ENCODE data around the gene FGF2.

The FGF2 gene

DNA sequence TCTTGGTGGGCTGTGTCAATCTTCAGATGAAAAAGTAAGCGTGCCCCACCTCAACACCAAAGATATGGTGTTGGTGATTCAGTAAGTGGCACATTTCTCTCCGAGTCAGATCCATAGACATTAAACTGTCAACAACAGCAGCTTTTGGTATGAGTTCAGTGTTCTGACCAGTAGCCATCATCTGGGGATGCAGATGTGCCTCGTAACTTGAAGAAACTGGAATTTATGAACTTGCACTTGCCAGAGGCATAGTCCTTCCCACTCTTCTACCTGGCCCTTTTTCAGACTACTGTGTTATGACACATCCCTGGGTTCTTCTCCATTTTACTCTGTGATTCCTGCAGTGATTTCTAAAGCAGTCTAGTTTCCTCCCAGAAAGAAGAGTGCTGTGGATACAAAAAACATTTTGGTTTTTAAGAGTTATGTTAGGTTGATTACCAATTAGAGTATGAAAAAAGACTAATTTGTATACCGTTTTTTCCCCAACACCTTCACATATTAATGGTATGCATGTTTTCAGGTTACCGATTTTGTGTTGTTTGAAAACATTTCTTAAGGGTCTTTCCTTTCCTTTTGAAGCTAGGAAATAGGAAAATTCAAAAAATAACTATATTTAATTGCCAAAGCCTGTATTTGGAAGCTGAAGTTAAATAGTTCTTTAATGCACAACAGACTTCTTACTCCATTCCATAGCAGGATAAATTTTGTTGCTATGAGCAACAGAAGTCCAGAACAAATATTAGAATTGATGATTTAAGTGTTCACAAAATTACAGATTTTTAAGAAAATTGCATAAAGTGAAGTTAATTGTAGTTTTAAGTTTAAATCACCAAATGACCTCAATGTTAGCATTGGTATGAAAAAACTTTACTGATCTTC, 56.5 kb downstream of the FGF2 start:
- Mint-ChIP-seq H3K27ac (no peak overlapping the region), H3K36me3 (no peaks in the 10 kb centered on the region), H3K4me3 (no peak overlapping the region), H3K4me1 (no peaks in the 10 kb centered on the region), H3K9me3 (peaks cover 6% of the 10 kb centered on the region)
- DNase-seq (ENCODE audit: low spot score in 2 of 2) (no peak), ATAC-seq (no peak)

DNA sequence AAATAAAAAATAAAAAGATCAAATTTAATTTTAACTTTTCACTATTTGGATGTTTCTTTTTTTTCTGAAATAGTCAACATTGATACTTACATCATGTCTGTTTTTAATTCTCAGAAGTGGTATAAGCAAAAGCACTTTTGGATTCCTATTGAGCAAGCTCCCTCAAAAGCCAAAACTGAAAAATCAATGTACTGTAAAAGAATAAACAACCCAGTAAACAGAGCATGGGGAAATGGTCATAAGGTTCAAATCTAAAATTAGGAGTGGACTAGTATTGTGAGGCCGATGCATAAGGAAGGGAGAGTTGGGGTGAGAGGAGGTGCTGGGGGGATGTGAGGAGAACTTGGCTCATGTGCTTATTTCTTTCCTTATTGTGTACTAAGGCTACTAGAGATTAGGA, 57.9 kb downstream of the FGF2 start:
- ATAC-seq (no peak), DNase-seq (ENCODE audit: low spot score in 2 of 2) (no peak)
- Mint-ChIP-seq H3K4me1 (no peaks in the 10 kb centered on the region), H3K36me3 (no peaks in the 10 kb centered on the region), H3K9me3 (peaks cover 6% of the 10 kb centered on the region), H3K4me3 (no peak overlapping the region), H3K27ac (no peak overlapping the region)

DNA sequence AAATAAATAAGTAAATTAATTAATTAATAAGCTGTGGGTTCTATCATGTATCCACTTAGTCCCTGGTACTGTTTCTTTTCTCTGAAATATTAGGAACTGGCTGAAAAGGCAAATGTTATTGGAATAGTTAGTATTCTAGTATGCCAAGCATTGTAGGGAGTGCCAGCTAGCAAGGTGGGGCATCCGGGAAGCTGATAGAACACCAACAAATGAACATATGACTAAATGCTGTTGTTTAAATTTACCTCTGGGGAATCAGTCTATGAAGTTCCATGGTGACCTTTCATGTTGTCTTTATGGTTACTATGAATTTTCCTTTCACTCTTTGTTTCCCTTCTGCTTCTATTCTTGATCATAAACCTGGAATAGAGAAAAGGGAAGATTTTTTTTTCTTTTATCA, 63.1 kb downstream of the FGF2 start:
- Mint-ChIP-seq H3K4me3 (no peak overlapping the region), H3K27ac (no peak overlapping the region), H3K4me1 (no peaks in the 10 kb centered on the region), H3K9me3 (no peaks in the 10 kb centered on the region), H3K36me3 (no peaks in the 10 kb centered on the region)
- ATAC-seq = no peak
- no peak for DNase-seq (ENCODE audit: low spot score in 2 of 2)

DNA sequence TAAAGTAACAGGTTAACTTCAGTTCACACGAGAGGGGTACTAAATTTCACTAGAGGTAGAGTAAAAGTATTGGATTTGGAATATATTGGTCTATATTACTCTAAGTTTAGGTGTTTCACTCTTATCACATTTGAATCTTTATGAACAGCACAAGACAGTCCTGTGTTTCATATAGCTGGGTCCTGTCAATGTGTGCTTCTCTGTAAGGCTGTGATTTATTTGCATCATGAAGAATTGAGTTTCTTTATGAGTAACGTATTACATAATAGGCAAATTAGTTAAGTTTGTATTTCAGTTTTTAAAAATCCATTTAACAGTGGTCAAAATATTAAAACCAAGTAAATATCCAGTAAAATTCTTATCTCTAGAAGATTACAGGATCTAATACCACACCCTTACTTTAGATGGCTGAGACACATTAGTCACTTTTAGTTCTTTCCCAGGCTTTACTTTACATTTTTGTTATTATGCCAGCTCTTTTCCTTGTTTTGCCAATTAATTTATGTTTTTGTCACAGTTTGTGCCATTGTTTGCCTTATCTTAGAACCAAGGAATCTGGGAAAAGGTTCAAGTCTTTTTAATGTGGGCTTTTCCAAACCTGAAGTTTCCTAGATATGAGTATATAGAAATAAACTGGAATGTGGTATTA, 63.6 kb downstream of the FGF2 start:
- H3K36me3 Mint-ChIP-seq = no peaks in the 10 kb centered on the region
- no peak overlapping the region for H3K4me3 Mint-ChIP-seq
- no peaks in the 10 kb centered on the region for H3K4me1 Mint-ChIP-seq
- ATAC-seq = no peak
- no peak for DNase-seq (ENCODE audit: low spot score in 2 of 2)
- H3K27ac Mint-ChIP-seq = no peak overlapping the region
- H3K9me3 Mint-ChIP-seq = no peaks in the 10 kb centered on the region

DNA sequence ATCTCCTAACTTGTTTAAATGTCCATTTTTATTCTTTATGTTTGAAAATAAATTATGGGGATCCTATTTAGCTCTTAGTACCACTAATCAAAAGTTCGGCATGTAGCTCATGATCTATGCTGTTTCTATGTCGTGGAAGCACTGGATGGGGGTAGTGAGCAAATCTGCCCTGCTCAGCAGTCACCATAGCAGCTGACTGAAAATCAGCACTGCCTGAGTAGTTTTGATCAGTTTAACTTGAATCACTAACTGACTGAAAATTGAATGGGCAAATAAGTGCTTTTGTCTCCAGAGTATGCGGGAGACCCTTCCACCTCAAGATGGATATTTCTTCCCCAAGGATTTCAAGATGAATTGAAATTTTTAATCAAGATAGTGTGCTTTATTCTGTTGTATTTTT, 68.2 kb downstream of the FGF2 start:
- Mint-ChIP-seq H3K27ac (no peak overlapping the region), H3K36me3 (no peaks in the 10 kb centered on the region), H3K4me1 (no peaks in the 10 kb centered on the region), H3K9me3 (no peaks in the 10 kb centered on the region), H3K4me3 (no peak overlapping the region)
- ATAC-seq (no peak), DNase-seq (ENCODE audit: low spot score in 2 of 2) (no peak)

DNA sequence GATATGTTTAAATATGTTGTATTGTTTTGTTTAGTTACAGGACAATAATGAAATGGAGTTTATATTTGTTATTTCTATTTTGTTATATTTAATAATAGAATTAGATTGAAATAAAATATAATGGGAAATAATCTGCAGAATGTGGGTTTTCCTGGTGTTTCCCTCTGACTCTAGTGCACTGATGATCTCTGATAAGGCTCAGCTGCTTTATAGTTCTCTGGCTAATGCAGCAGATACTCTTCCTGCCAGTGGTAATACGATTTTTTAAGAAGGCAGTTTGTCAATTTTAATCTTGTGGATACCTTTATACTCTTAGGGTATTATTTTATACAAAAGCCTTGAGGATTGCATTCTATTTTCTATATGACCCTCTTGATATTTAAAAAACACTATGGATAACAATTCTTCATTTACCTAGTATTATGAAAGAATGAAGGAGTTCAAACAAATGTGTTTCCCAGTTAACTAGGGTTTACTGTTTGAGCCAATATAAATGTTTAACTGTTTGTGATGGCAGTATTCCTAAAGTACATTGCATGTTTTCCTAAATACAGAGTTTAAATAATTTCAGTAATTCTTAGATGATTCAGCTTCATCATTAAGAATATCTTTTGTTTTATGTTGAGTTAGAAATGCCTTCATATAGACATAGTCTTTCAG, 68.8 kb downstream of the FGF2 start:
- DNase-seq (ENCODE audit: low spot score in 2 of 2) (no peak), ATAC-seq (no peak)
- Mint-ChIP-seq H3K9me3 (no peaks in the 10 kb centered on the region), H3K4me3 (no peak overlapping the region), H3K27ac (no peak overlapping the region), H3K4me1 (no peaks in the 10 kb centered on the region), H3K36me3 (no peaks in the 10 kb centered on the region)

DNA sequence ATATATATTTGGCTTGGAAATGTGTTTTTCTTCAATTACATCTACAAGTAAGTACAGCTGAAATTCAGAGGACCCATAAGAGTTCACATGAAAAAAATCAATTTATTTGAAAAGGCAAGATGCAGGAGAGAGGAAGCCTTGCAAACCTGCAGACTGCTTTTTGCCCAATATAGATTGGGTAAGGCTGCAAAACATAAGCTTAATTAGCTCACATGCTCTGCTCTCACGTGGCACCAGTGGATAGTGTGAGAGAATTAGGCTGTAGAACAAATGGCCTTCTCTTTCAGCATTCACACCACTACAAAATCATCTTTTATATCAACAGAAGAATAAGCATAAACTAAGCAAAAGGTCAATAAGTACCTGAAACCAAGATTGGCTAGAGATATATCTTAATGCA, 69.6 kb downstream of the FGF2 start:
- ATAC-seq = no peak
- Mint-ChIP-seq H3K4me1 (no peaks in the 10 kb centered on the region), H3K9me3 (no peaks in the 10 kb centered on the region), H3K27ac (no peak overlapping the region), H3K36me3 (no peaks in the 10 kb centered on the region), H3K4me3 (no peak overlapping the region)
- no peak for DNase-seq (ENCODE audit: low spot score in 2 of 2)

DNA sequence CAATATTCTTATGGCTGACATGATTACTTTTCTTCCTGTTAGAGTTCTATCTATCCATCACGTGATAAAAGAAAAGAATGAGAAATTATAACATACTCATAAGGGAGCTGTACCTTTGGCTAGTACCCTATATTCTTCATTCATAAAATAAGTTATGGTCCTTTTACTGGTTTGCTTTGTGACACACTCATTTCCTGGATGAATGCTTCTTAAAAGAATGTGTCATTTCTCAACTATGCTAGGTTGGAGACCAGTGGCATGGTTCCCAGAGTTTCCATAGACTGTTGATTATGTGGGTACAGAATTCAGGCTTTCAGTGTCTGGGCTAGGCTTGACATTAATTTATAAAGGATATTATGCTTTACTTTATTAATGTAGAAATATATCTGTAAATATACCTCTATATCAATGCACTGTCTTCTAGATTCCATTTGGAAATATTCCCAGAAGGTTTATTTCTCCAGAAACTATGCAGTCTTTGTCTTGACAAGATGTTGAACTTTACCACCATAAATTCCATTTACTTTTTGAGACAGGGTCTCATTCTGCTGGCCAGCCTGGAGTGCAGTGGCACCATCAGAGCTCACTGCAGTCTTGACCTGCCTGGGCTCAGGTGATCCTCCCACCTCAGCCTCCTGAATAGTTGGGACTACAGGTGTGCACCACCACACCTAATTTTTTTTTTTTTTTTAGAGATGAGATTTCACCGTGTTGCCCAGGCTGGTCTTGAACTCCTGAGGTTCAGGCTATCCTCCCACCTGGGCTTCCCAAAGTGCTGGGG, 71.9 kb downstream of the FGF2 start:
- no peak for DNase-seq (ENCODE audit: low spot score in 2 of 2)
- Mint-ChIP-seq H3K9me3 (no peaks in the 10 kb centered on the region), H3K4me1 (no peaks in the 10 kb centered on the region), H3K4me3 (no peak overlapping the region), H3K27ac (no peak overlapping the region), H3K36me3 (no peaks in the 10 kb centered on the region)
- ATAC-seq = peak; percentile 24

DNA sequence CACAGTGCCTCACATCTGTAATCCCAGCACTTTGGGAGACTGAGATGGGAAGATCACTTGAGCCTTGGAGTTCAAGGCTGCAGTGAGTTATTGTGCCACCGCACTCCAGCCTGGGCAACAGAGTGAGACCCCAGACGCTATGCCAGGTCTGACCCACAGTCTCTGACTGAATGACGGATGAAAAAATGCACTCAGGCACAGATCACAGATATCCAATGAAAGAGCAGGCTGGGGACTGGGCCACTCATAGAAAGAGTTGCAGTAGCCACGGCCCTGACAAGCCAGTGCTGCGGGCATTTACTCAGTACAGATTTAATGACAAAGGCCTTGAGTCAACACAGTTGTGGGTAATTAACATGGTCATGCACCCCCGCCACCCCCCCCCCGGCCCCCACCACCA, 73.1 kb downstream of the FGF2 start:
- DNase-seq (ENCODE audit: low spot score in 2 of 2) = no peak
- H3K9me3 Mint-ChIP-seq = no peaks in the 10 kb centered on the region
- ATAC-seq = no peak
- H3K36me3 Mint-ChIP-seq = no peaks in the 10 kb centered on the region
- H3K4me3 Mint-ChIP-seq = no peak overlapping the region
- H3K27ac Mint-ChIP-seq = no peak overlapping the region
- no peaks in the 10 kb centered on the region for H3K4me1 Mint-ChIP-seq

DNA sequence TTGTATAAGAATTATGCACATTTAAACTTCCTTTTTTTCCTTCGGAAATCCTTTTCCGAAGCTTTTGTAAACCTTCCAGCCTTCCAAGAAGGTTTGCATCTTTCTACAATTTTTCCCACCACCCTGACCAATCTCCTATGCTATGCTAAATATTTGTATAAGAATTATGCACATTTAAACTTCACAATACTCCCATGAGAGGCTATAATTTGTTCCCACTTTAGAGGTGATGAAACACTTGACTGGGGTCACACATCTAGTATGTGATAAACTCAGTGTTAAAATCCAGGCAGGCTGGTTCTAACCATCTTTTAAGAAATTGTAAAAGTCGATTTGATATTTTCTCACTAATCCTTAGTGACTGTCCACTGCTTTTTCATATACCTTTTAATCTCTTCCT, 73.7 kb downstream of the FGF2 start:
- ATAC-seq (no peak), DNase-seq (ENCODE audit: low spot score in 2 of 2) (no peak)
- H3K36me3 Mint-ChIP-seq = no peaks in the 10 kb centered on the region
- no peaks in the 10 kb centered on the region for H3K4me1 Mint-ChIP-seq
- no peak overlapping the region for H3K4me3 Mint-ChIP-seq
- no peak overlapping the region for H3K27ac Mint-ChIP-seq
- H3K9me3 Mint-ChIP-seq = no peaks in the 10 kb centered on the region

DNA sequence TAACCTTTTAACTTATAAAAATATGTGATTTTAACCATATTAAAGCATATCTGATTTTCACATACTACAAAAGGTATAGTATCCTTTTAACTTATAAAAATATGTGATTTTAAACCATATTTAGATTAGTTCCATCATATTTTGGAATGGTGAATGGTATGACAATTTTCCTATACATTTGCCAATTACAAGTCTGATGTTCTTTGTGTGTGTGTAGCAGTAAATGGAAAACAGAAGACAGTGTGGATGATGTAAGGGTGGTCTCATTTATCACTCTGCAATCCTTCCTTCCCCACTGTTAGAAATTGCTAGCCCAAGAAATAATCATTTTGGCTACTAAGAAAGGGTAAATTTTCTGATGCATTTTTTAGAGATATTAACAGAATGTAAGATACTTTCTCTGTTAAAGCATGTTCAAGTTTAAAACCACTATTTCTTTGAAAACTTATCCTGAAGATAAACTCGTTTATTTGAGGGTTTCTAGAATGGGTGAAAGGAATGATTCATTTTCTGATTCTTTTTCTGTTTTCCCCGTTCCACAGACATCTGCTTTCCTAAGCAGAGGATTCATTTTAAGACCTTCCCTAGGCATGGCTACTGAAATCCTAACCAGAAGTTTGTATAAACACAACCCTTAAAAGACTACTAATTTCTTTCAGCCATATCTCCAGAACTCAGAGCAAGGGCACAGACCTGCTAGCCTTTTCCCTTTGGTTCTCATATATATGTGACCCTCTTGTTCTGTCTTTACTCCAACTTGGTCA, 74.8 kb downstream of the FGF2 start:
- no peak for ATAC-seq
- Mint-ChIP-seq H3K4me3 (no peak overlapping the region), H3K36me3 (no peaks in the 10 kb centered on the region), H3K27ac (no peak overlapping the region), H3K9me3 (no peaks in the 10 kb centered on the region), H3K4me1 (no peaks in the 10 kb centered on the region)
- DNase-seq (ENCODE audit: low spot score in 2 of 2) = no peak

DNA sequence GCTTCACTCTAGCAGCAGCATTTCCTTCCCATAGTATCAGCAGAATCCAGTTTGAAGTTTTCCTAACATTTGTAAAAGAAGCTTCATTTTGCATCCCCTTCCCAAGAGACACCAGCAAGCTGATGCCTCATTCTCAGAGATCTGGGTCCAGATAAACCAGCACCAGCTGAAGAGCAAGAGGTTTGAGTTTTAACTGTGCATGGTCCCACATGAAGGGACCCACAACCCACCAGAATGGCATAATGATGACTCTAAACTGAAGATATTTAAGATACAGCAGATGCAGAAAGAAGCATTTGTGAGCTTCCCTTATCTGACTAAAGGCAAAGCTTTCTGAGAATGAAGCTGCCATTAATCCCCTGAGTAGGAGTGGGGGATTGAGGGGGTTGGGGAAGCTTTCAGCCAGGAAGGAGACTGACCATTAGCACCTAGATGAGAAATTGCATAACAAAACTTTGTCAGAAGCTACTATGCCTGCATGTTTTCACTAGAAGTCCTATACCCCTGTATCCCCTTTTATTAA, 77.2 kb downstream of the FGF2 start:
- H3K27ac Mint-ChIP-seq = no peak overlapping the region
- DNase-seq (ENCODE audit: low spot score in 2 of 2) = no peak
- no peak overlapping the region for H3K4me3 Mint-ChIP-seq
- ATAC-seq = no peak
- H3K36me3 Mint-ChIP-seq = peaks cover 3% of the 10 kb centered on the region
- H3K4me1 Mint-ChIP-seq = no peaks in the 10 kb centered on the region
- no peaks in the 10 kb centered on the region for H3K9me3 Mint-ChIP-seq

DNA sequence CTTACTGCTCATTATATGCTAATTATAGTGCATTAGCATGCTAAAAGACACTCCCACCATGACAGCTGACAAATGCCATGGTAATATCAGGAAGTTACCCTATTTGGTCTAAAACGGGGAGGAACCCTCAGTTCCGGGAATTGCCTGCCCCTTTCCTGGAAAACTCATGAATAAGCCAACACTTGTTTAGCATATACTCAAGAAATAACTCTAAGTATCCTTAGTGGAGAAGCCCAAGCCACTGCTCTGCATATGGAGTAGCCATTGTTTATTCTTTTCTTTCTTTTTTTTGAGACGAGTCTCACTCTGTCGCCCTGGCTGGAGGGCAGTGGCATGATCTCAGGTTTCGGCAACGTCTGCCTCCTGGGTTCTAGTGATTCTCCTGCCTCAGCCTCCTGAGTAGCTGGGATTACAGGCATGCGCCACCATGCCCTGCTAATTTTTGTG, 80.3 kb downstream of the FGF2 start:
- H3K36me3 Mint-ChIP-seq = peaks cover 6% of the 10 kb centered on the region
- no peak overlapping the region for H3K4me3 Mint-ChIP-seq
- H3K4me1 Mint-ChIP-seq = no peaks in the 10 kb centered on the region
- H3K9me3 Mint-ChIP-seq = no peaks in the 10 kb centered on the region
- H3K27ac Mint-ChIP-seq = no peak overlapping the region
- DNase-seq (ENCODE audit: low spot score in 2 of 2) (no peak), ATAC-seq (no peak)

DNA sequence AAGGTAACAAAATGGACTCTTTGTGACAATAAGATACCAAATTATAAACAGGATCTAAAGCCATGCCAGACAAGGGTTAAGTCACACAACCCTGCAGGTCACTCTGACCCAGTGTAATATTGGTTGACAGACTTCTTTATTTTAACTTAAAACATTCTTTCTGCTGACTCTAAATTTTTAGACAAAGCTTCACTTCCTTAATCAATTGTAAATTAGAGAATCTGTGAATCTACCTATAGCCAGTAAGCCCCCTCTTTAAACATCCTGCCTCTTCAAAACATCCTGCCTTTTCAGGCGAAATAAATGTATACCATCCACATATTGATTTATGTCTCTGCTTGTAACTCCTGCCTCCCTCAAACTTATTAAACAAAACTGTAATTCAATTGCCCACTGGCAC, 81.6 kb downstream of the FGF2 start:
- no peak for ATAC-seq

More for the DNA sequence above, 81.6 kb downstream of the FGF2 start:
- DNase-seq (ENCODE audit: low spot score in 2 of 2) = no peak
- Mint-ChIP-seq H3K4me1 (no peaks in the 10 kb centered on the region), H3K36me3 (peaks cover 6% of the 10 kb centered on the region), H3K4me3 (no peak overlapping the region), H3K27ac (no peak overlapping the region), H3K9me3 (no peaks in the 10 kb centered on the region)
